T-helper 1 cell treated with Interleukin-12 subunit alpha and Interleukin-12 subunit beta and Interleukin-4 antibody, amounts not matched to agents 30 μg/mL and 1 μg/mL, for 36 hours (primary cell): ENCODE data around the gene PYGO1.

Experiments
- H3K27ac Mint-ChIP-seq: one replicate; pipeline ENCODE4 v1.8.0; 2021; ENCODE audit warnings: mild to moderate bottlenecking, mixed read lengths
- H3K27me3 Mint-ChIP-seq: one replicate; pipeline ENCODE4 v1.8.0; 2021; ENCODE audit warnings: low read depth, mixed read lengths
- H3K36me3 Mint-ChIP-seq: one replicate; pipeline ENCODE4 v1.8.0; 2021; ENCODE audit warnings: low read depth, mixed read lengths
- H3K4me1 Mint-ChIP-seq: one replicate; pipeline ENCODE4 v1.8.0; 2021; ENCODE audit warnings: low read depth, mixed read lengths
- H3K4me3 Mint-ChIP-seq: one replicate; pipeline ENCODE4 v1.8.0; 2021; ENCODE audit warnings: mild to moderate bottlenecking, moderate library complexity, mixed read lengths
- H3K9me3 Mint-ChIP-seq: one replicate; pipeline ENCODE4 v1.8.0; 2021; ENCODE audit warnings: mixed read lengths

Gene PYGO1

DNA sequence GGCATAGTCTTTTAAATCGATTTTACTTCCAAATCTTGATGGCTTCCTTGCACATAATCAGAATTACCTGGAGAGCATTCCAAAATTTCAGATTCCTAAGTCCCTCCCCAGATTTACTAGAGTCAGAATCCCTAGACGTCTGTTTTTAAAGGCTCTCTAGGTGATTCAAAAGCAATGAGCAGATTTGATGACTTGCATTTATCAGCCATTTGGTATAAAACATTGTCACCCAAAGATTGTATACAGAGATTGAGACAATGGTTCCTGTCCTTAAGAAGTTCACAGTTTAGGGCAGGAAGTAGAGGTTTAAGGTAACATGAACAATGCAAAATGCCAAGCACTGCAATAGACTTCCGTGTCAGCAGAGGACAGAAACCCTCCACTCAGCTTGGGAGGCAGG lies 2.6 kb upstream of the PYGO1 start:
- H3K4me1 Mint-ChIP-seq = peaks cover 1% of the 10 kb centered on the region
- no peak overlapping the region for H3K27ac Mint-ChIP-seq
- no peak overlapping the region for H3K4me3 Mint-ChIP-seq
- H3K27me3 Mint-ChIP-seq = peaks cover 36% of the 10 kb centered on the region
- H3K36me3 Mint-ChIP-seq = peaks cover 2% of the 10 kb centered on the region
- no peaks in the 10 kb centered on the region for H3K9me3 Mint-ChIP-seq

DNA sequence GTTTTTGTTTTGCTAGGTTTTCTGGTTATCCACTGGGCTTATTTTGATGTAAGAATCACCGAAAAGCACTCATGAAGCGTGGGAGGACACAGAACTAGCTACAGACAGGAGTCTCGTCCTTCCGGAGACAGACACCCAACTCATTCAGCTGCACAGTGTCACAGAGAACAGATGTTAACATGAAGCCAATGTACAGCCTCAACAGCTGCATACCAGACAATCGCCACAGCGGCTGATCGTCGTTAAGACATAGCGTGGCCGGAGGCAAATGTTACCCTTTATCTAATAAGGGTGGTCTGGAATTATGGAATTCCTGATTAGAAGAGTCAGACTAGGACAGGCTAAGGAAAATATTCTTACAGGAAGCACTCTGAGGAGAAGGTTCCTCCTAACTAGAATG lies 1.1 kb upstream of the PYGO1 start:
- Mint-ChIP-seq H3K4me1 (peaks cover 1% of the 10 kb centered on the region), H3K4me3 (peak overlapping the region; percentile 67), H3K27ac (no peak overlapping the region), H3K9me3 (no peaks in the 10 kb centered on the region), H3K27me3 (peaks cover 47% of the 10 kb centered on the region), H3K36me3 (peaks cover 2% of the 10 kb centered on the region)

DNA sequence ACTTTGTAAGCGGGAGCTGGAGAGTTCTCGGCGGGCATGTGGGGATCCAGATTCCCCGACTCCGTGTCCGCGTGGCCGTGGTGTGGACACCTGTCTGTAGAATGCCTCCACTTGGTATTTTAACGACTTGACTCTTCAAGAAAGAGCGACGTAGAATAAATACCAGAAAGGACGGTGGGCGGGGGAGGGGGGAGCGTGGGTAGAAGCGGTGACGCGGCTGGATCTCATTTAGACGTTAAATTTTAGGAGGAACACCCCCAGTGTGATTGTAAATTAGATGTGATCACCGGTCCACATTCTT lies 620 bp upstream of the PYGO1 start:
- no peak overlapping the region for H3K27ac Mint-ChIP-seq
- no peak overlapping the region for H3K4me3 Mint-ChIP-seq

DNA sequence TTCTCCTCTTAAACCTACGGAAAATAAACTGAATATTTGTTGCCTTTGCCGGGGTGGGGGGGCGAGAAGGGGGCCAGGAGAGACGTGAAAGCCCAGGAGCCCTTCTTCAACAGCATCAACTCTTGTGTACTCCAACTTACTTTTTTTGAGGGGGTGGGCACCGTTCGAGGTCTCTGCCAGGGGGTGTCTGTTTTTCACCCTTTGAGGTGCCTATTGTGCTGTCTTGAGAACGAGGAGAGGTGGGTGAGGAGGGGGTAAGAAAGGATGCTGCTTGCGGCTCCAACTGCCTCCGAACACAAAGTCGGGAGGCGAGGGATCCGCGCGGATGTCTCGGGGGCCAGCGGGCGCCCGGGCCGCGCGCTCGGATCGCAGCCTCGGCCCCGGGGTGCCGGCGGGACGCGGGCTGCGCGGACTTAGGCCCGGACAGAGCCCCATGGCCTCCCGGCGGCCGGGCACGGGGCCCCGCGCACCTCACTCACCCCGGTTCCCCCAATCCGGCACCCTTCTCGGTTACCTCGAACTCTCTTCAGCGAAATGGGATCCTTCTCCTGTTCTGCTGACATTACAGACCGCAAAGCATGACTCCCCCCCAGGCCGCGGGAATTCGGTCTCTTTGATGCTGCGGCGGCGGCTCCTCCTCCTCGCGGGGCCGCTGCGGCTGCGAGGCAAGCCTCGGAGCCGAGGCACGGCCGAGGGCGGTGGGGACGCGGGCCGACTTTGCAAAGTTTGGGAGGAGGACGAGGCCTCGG lies 650 bp downstream of the PYGO1 start:
- H3K27me3 Mint-ChIP-seq = peaks cover 59% of the 10 kb centered on the region
- H3K36me3 Mint-ChIP-seq = peaks cover 2% of the 10 kb centered on the region
- no peak overlapping the region for H3K27ac Mint-ChIP-seq
- H3K9me3 Mint-ChIP-seq = no peaks in the 10 kb centered on the region
- H3K4me3 Mint-ChIP-seq = peak overlapping the region; percentile 29
- peaks cover 1% of the 10 kb centered on the region for H3K4me1 Mint-ChIP-seq

More for the DNA sequence above, 620 bp upstream of the PYGO1 start:
- Mint-ChIP-seq H3K36me3 (peaks cover 2% of the 10 kb centered on the region), H3K27me3 (peaks cover 52% of the 10 kb centered on the region), H3K9me3 (no peaks in the 10 kb centered on the region), H3K4me1 (peaks cover 1% of the 10 kb centered on the region)

DNA sequence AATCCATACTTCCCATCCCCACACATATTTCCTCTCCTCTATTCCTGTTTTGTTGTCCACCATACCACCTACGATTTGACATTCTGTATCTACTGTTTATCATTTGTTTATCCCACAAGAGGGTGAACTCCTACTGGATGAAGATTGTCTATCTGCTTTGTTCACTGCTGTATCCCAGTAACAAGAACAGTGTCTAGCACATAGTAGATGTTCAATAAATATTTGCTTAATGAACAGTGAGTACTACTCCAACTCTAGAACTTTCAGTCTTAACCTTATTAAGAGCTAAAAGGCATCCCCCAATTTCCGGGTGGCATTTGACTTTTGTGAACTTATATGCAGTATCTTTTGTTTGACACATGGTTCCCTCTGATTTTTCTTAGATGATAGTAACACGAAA lies 1.3 kb downstream of the PYGO1 start:
- no peak overlapping the region for H3K4me3 Mint-ChIP-seq
- peaks cover 1% of the 10 kb centered on the region for H3K4me1 Mint-ChIP-seq
- H3K27me3 Mint-ChIP-seq = peaks cover 59% of the 10 kb centered on the region
- no peaks in the 10 kb centered on the region for H3K9me3 Mint-ChIP-seq
- no peak overlapping the region for H3K27ac Mint-ChIP-seq
- H3K36me3 Mint-ChIP-seq = peaks cover 2% of the 10 kb centered on the region

DNA sequence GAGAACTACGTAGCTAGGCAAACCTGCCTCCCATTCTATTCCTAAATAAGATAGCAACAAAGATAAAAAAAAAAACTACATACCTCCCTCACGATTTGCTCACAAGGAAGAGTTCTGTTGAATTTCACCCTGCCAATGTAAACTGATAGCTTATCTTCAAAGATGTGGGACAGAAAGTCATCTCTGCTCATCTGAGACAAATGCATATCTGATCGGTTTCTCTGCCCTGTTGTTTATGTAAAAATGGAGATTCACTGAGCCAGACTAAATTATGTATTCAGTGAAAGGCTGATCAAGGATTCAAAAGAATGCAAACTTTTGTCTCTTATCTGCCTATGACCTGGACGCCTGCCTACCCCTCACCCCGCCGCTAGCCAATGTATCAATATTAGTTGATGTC lies 11.2 kb downstream of the PYGO1 start:
- no peaks in the 10 kb centered on the region for H3K36me3 Mint-ChIP-seq
- no peak overlapping the region for H3K27ac Mint-ChIP-seq
- H3K9me3 Mint-ChIP-seq = no peaks in the 10 kb centered on the region
- H3K4me3 Mint-ChIP-seq = no peak overlapping the region
- peaks cover 18% of the 10 kb centered on the region for H3K27me3 Mint-ChIP-seq
- no peaks in the 10 kb centered on the region for H3K4me1 Mint-ChIP-seq

DNA sequence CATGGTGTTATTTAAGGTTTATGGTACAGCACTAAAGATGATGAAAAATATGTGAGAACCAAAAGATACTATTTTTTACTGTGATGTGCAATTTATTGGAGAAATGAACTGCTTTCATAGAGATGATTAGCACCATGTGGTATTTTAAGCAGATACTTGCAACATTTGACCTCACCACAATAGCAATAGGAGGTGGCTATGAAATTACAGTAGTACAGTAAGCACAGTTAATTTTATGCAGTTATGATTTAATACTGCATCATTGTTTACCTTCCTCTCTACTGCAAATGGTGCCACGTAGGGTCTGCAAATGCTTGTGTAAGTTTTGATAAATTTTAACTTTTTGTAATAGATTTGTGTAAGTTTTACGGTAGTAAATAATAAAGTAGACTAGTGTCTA lies 14.0 kb downstream of the PYGO1 start:
- no peak overlapping the region for H3K4me3 Mint-ChIP-seq
- no peak overlapping the region for H3K27ac Mint-ChIP-seq
- H3K9me3 Mint-ChIP-seq = peaks cover 3% of the 10 kb centered on the region
- peaks cover 22% of the 10 kb centered on the region for H3K27me3 Mint-ChIP-seq
- no peaks in the 10 kb centered on the region for H3K4me1 Mint-ChIP-seq
- H3K36me3 Mint-ChIP-seq = no peaks in the 10 kb centered on the region

DNA sequence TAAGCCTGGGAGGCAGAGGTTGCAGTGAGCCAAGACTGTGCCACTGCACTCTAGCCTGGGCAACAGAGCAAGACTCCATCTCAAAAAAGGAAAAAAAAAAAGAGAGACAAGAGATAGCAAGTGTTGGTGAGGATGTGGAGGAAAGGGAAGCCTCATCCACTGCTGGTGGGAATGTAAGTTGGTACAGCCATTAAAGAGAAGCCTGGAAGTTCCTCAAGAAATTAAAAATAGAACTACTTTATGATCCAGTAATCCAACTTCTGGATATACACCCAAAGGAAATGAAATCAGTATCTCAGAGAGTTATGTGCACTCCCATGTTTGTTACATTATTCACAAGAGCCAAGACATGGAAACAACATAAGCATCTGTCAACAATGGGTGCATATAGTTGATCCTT lies 14.9 kb downstream of the PYGO1 start:
- H3K36me3 Mint-ChIP-seq = no peaks in the 10 kb centered on the region
- peaks cover 3% of the 10 kb centered on the region for H3K9me3 Mint-ChIP-seq
- H3K27me3 Mint-ChIP-seq = peaks cover 25% of the 10 kb centered on the region
- H3K4me3 Mint-ChIP-seq = no peak overlapping the region
- H3K27ac Mint-ChIP-seq = no peak overlapping the region
- H3K4me1 Mint-ChIP-seq = no peaks in the 10 kb centered on the region

DNA sequence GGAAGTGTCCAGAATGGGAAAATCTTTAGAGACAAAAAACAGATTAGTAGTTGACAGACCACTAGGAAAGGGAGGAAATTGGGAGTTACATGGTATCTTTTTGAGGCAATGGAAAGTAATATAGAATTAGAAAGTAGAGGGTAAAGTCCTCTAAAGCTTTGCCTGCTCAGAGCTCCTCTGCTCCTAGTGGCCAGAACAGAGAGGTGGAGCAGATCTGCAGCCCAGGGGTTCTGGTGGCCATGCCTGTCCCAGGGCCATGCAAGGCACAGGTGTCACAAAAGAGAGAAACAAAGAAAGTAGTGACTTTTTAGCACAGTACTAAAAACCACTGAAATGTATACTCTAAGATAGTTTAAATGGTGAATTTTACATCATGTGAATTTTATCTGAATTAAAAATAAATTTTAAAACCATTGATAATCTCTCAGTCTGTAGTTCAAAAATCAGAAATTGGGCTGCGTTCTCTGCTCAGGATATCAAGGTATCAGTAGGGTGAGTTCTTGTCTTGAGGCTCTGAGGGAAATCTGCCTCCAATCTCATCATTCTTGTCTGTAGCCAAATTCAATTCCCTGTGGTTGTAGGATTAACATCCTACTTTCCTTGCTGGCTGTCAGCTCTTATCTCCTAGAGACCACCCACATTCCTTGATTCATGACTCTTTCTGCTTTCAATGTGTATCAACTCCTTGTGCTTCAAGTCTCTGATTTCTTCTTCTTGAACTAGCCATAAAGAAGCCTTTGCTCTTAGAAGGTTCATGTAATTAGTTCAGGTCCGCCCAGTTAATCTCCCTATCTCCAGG lies 23.6 kb downstream of the PYGO1 start:
- Mint-ChIP-seq H3K36me3 (no peaks in the 10 kb centered on the region), H3K27ac (no peak overlapping the region), H3K4me3 (no peak overlapping the region), H3K4me1 (no peaks in the 10 kb centered on the region), H3K27me3 (peaks cover 16% of the 10 kb centered on the region), H3K9me3 (no peaks in the 10 kb centered on the region)

DNA sequence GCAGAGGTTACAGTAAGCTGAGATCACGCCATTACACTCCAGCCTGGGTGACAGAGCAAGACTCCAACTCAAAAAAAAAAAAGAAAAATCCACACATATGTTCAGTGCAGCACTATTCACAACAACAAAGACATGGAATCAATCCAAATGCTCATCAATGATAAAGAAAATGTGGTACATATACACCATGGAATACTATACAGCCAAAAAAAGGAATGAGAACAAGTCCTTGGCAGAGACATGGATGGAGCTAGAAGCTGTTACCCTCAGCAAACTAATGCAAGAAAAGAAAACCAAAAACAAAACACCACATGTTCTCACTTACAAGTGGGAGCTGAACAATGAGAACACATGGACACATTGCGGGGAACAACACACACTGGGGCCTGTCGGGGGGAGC lies 25.5 kb downstream of the PYGO1 start:
- H3K36me3 Mint-ChIP-seq = no peaks in the 10 kb centered on the region
- H3K27ac Mint-ChIP-seq = no peak overlapping the region
- no peak overlapping the region for H3K4me3 Mint-ChIP-seq
- no peaks in the 10 kb centered on the region for H3K9me3 Mint-ChIP-seq
- no peaks in the 10 kb centered on the region for H3K4me1 Mint-ChIP-seq
- peaks cover 9% of the 10 kb centered on the region for H3K27me3 Mint-ChIP-seq

DNA sequence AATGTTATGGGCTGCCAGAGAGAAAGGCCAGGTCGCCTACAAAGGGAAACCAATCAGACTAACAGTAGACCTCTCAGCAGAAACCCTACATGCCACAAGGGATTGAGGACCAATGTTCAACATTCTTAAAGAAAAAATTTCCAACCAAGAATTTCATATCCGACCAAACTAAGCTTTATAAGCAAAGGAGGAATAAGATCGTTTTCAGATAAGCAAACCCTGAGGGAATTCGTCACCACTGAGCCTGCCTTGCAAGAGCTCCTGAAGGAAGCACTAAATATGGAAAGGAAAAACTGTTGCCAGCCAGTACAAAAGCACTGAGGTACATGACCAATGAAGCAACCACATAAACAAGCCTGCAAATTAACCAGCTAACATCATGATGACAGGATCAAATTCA lies 33.1 kb downstream of the PYGO1 start:
- H3K9me3 Mint-ChIP-seq = peaks cover 25% of the 10 kb centered on the region
- H3K27ac Mint-ChIP-seq = no peak overlapping the region
- H3K36me3 Mint-ChIP-seq = no peaks in the 10 kb centered on the region
- H3K4me1 Mint-ChIP-seq = no peaks in the 10 kb centered on the region
- no peak overlapping the region for H3K4me3 Mint-ChIP-seq
- H3K27me3 Mint-ChIP-seq = peaks cover 2% of the 10 kb centered on the region

DNA sequence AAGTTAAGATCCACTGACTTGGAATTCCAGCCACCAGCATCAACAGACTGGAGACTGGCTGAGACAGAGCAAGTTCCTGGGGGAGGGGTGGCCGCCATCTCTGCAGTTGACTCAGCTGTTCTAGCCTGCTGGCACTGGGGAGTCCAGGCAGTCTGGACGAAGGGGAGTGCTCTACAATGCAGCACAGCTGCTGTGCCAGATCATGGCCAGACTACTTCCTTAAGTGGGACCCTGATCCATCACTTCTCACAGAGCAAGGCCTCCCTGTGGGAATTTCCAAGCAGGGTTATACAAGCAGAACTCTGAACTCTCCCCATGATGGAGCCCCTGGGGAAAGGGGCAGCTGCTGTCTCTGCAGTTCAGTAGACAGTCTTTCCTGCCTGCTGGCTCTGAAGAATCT lies 35.2 kb downstream of the PYGO1 start:
- Mint-ChIP-seq H3K27me3 (peaks cover 3% of the 10 kb centered on the region), H3K27ac (no peak overlapping the region), H3K9me3 (peaks cover 25% of the 10 kb centered on the region), H3K4me3 (no peak overlapping the region), H3K4me1 (no peaks in the 10 kb centered on the region), H3K36me3 (no peaks in the 10 kb centered on the region)

DNA sequence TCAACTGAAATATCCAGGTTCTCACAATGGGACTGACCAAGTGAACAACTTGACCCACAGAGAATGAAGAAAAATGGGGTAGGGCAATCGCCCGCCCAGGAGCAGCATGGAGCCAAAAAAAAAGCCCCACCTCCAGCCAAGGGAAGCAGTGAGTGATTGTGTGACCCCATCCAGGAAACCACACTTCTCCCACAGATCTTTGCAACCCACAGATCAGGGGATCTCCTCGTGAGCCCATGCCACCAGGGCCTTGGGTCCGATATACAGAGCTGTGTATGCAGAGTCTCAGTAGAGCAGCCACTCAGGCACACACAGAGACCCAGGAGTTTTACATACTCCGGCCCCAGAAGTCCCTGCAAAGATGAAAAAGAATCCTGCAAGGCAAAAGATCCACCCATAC lies 35.7 kb downstream of the PYGO1 start:
- H3K27ac Mint-ChIP-seq = no peak overlapping the region
- H3K9me3 Mint-ChIP-seq = peaks cover 25% of the 10 kb centered on the region
- H3K36me3 Mint-ChIP-seq = no peaks in the 10 kb centered on the region
- peaks cover 3% of the 10 kb centered on the region for H3K27me3 Mint-ChIP-seq
- H3K4me3 Mint-ChIP-seq = no peak overlapping the region
- H3K4me1 Mint-ChIP-seq = no peaks in the 10 kb centered on the region

DNA sequence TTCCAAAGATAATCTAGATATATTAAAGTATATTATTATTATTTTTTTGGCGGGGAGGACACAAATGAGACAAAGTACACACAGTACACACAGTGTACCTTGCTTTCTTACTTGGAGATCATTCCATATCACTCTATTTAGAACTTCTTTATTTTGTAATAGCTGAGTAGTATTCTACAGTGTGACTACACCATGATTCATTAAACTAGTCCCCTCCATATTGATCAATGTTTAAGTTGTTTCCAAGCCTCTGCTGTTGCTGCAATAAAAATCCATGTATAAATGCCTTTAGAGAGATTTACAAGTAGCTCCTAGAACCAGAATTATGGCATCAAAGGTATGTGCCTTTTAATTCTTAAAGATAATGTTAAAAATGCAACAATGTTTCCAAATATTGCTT lies 38.8 kb downstream of the PYGO1 start:
- peaks cover under 1% of the 10 kb centered on the region for H3K9me3 Mint-ChIP-seq
- no peaks in the 10 kb centered on the region for H3K4me1 Mint-ChIP-seq
- no peak overlapping the region for H3K4me3 Mint-ChIP-seq
- H3K36me3 Mint-ChIP-seq = no peaks in the 10 kb centered on the region
- peaks cover 3% of the 10 kb centered on the region for H3K27me3 Mint-ChIP-seq
- H3K27ac Mint-ChIP-seq = no peak overlapping the region

DNA sequence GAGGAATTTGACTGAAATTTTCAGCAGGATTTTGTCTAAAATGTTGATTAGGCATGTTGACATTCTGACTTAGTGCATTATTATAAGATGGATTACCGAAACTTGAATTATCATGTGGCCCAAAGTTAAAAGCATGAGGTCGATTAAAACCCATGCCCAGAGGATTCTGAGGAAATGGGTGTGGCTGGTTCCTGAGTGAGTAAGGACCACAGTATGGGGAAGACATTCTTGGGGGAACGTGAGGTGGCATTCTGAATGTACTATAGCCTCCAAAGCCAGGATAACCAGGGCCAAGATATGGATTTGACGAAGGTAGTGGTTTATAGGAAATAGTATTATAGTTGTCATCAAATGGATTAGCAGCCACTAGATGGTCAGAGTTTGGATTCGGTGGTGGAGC lies 41.4 kb downstream of the PYGO1 start:
- Mint-ChIP-seq H3K4me3 (no peak overlapping the region), H3K36me3 (no peaks in the 10 kb centered on the region), H3K27ac (no peak overlapping the region), H3K9me3 (no peaks in the 10 kb centered on the region), H3K27me3 (peaks cover 15% of the 10 kb centered on the region), H3K4me1 (no peaks in the 10 kb centered on the region)
